ENCODE data around the gene ZNF664.

The ZNF664 gene

DNA sequence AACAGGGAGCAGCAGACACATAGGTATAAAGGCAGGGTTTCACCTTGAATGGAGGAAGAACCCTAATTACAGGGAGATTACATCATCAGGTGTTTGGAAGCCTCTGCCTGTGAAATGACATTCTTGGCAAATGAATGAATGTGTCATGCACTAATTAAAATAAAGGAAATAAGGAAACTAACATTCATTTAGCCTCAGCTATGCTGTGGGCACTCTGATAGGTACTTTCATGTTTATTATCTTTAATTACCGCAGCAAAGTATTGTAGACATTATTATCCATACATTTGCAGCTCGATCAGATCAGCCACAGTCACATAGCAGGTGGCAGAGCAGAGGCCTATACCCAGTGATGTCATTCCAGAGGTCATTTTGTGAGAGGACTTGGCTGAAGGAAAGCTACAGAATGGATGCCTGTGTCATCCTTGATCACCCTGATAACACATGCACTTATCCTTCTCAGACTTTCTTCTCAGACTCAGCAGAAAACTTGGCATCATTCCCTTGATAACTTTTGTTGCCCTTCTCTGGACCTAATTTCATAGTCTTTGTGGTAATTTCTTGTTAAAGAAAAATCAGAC lies 18.4 kb downstream of the ZNF664 start:
- DNase-seq: no peak

GRCh38 chr12:123992118-123992825 lies 19.3 kb downstream of the ZNF664 start:
- no peak for DNase-seq

DNA sequence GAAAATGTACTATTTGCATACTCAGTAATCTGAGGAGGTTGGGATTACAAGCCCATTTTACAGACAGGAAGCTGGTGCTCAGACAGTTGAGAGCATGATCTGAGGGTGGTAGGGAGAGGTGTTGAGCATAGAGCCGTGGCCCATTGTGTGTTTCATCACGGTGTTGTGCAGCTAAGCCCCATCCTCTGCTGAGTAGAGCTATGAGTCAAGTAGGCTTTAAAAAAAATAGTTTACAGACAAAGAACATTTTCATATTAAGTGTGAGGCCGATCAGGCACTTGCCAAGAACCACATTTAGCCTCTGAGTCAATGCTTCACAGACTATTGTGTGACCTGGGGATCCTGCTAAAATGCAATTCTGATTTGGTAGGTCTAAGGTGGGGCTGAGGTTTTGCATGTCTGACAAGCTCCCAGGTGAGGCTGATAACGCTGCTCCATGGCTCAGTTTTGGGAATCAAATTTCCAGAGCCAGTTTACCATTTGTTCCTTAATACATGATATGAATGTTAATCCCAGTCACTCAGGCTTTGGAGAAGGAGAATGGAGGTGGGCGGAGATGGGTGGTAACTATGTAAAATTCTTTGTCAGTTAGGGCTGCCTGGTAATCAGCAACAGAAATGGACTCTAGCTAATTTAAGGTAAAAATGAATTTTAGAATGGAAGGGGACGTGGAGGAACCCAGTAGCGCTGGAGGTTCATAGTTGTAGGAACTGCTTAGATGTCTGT lies 22.2 kb downstream of the ZNF664 start:
- no peak for DNase-seq

DNA sequence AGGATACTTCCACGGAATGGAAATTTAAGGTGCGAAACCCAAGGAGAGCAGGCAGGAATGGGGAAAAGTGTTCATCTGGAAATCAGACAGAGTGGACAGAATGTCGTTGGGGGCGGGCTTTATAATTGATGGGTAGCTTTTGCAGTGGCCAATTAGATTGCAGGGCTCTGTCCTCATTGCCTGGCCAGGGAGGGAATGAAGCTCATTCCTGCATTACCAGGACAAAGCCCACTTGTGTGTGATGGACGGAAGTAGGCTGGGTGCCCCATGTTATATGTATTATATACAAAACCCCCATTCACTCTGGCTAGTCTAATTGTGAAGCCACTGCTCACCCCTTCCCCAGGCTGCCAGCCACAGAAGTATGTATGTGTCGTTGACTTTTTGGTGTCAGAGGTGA lies 23.6 kb downstream of the ZNF664 start:
- no peak for DNase-seq

DNA sequence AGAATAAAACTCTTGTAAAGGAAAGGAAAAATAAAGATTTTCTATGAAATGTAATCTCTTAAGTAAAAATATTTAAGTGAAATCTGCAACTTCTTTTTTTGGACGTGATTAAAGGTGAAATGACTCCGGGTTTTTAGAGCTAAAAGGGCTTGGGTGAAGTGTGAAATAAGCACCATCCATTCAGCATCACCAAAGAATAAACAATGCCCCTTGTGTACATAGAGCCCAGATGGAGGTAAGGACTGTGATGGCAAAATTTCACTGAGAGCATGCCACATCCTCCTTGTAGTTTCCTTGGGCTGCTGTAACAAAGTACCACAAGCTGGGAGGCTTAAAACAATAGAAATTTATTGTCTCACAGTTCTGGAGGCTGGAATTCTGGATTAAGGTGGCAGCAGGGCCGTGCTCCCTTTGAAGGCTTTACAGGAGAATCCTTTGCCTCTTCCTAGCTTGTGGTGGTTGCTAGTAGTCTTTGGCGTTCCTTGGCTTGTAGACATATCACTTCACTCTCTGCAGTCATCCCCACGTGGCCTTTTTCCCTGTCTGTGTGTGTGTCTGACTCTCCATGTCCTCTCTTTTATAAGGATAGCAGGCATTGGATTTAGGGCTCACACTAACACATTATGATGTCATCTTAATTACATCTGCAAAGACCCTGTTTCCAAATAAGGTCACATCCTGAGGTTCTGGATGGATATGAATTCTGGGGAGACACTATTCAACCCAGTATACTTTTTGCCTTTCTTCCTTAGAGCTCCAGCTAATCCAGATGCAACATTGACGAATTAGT lies 24.2 kb downstream of the ZNF664 start:
- DNase-seq: no peak

DNA sequence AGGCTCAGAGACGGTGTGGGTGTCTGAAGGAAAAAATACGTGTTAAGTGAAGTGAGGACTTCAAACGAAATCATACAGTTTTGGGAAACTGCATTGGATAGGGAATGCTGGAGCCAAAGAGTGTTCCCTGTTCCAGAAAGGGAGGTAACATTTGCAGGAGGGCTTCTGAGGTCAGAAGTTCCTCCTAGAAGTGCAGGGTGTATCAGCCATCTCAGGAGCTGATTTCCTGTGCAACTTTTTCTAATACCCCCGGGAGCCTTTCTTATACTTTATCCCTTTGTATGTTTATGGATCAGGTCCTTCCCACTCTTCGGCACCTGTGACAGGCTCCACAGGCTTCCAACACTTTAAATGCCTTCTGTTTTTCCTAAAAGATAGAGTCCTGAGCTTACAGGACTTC lies 24.9 kb downstream of the ZNF664 start:
- DNase-seq: no peak

GRCh38 chr12:123998344-123998990 lies 25.5 kb downstream of the ZNF664 start:
- no peak for DNase-seq

DNA sequence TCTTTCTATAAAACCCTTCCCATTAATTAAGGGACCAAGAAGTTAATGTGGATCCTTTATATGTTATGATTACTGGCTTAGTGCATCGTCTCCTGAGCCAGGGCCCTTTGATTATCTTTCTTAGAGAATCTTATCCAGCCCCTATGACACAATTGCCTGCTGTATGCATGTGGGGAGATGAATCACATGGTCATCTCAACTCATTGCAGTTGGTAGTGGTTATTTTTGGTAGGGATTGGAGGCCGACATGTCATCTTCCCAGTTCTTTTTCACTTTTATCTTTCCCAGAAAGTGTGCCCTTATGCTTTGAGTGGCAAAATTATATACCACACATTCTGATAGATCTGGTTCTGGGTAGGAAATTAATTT lies 26.0 kb downstream of the ZNF664 start:
- DNase-seq: no peak

DNA sequence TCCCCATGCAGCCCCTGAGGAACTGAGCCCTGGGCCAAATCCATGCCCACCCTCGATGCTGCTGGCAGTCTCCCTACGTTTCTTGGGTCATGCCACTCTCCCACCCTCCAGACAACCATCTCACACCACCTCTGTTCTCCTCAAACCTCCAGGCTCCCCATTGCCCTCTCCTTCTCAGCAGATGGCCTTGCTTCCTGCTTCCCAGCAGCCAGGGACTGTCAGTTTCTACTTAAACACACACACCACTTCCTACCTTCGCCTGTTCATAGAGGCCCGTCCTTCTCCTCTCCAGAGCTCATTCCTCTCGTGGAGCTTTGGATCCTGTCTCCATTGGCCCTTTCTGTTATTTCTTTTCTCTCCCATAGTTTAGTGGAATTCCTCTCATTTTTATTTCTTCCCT lies 27.1 kb downstream of the ZNF664 start:
- DNase-seq: no peak

GRCh38 chr12:124001343-124001742 lies 28.3 kb downstream of the ZNF664 start:
- DNase-seq: no peak

- DNase-seq: no peak
Measured at GRCh38 chr12:124002021-124002644, 29.1 kb downstream of the ZNF664 start.

DNA sequence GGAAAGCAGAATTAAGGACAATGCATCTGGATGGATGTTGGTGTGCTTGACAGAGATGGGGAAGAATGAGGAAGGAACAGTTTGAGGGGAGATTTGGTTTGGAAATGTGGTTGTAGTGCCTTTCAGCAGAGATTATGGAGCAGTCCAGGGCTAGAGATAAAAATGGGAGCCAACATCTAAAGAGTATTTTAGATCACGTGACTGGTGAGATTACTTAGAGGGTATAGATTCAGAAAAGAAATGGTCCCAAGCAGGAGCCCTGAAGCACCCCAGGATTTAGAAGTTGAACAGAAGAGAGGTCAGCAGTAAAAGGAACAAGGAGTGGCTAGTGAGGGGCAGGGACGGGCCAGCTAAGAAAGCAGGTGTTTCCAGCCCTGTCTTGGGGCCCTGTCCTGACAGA lies 29.6 kb downstream of the ZNF664 start:
- DNase-seq: no peak

DNA sequence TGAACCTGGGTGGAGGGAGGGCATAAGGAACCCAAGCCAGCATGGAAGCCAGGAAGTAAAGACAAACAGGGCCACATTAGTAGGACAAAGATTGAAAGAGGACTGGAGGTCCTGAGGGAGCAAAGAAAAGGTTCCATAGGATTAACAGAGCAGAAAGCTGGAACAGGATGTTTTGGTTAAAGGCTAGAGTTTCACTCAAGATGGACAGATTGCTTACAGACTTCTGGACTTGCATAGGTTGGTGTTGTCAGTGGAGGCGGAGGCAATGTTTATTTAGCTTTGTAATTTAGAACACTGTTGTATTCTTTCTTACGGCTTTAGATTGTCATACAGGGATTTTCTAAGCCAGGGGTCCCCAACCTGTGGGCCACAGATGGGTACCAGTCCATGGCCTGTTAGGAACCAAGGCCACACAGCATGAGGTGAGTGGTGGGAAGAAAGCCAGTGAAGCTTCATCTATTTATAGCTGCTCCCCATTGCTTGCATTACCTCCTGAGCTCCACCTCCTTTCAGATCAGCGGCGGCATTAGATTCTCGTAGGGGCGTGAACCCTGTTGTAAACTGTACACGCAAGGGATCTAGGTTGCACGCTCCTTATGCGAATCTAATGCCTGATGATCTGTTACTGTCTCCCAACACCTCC lies 31.3 kb downstream of the ZNF664 start:
- no peak for DNase-seq

DNA sequence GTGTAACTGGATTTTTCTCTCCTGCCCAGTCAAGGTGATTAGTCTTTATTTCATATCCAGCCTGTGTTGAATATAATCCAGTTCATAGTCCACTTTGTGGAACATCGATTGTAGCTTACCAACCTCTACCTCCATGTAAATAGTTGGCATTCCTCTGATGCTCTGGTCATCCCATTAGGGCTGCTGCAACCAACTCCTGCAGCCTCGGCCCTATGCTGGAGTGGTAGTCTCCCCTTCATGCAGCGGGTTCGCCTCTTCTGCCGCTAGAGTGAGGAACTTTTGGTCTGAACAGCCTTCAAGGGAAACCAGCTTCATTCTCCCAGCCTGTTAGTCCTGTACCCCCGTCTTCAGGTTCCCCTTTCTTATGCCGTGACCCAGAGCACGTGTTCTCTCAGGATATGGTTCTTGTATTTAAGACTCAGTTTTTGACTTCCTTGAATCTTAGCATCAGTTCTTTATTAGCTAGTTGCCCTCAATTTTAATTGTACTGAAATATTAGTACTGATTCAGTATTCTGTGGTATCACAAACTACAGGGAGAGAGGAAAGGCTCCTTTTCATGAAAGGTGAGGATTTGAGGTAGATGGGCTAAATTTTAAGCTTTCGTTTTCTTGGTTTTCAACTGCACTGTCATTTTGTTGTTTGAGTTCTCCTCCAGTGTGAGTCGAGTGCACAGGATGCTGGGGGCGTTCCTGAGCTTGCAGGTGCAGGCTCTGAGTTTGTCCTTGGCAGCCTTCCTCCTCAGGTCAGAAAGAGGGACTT lies 33.2 kb downstream of the ZNF664 start:
- DNase-seq: no peak

DNA sequence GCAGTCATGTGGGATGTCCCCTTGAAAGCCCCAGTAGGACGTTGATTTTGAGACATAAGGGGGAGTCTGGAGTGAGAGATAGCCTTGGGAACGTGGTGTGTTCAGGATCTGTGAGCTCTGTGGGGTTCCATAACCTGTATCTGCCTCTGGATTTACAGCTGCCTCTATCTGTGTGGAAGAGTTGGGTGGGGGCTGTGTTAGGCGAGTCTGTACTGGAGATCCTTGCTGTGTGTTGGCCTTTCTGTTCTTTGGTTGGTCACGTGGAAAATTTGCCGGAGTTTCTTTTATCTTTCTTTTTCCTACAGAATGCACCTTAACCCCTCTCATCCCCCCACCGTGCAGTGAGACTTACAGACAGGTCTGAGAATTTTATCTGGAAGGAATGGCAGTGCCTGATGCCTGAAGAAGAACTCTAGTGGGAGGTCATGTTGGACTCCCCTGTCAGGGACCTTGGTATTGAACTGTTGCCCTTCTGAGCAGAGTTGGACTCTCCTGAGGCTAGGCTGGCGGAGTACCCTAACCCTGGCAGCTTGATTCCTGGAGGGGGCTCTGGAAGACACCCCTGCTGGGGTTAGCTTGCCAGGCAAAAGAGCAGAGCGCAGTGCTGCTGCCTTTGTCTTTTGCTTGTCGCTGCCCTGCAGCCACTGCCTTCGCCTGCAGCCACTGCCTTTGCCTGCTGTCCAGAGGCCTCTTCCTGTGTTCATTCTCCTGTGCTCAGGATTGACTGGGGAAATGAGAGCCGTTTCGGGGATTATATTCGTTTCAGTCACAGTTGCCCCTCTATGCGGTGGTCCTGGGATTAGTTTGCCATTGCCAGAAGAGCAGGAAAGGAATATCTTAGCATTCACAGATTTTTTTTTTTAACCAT lies 34.1 kb downstream of the ZNF664 start:
- DNase-seq: no peak

DNA sequence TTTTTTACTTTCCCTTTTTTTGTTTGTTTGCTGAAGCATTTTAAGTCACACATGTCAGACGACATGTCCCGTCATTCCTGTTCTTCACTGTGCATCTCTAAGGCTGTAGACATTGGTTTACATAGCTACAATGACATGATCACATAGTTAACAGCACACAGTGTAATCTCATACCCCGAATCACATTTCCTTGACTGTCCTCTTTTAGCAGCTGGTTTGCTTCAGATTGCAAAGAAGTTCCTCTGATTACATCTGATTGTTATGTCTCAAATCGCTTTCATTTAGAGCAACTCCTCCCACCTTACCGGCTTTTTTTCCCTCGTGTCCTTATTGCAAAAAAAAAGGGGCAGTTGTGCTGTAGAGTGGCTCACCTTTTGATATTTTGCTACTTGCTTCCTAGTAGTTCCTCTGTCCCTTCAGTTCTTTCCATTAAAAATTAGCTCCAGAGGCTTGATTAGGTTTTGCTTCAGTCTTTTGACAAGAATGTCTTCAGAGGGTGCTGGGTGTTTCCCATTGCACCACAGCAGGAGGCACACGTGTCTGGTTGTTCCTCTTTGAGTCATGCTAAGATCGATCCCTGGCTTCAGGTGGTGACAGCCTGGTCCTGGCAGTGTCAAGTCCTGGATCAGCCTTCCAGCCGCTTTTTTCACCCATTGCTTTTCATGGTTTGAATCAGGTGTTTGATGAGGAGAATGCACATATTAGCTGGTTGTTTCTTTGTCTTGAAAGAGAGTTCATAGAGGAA lies 35.0 kb downstream of the ZNF664 start:
- DNase-seq: no peak

DNA sequence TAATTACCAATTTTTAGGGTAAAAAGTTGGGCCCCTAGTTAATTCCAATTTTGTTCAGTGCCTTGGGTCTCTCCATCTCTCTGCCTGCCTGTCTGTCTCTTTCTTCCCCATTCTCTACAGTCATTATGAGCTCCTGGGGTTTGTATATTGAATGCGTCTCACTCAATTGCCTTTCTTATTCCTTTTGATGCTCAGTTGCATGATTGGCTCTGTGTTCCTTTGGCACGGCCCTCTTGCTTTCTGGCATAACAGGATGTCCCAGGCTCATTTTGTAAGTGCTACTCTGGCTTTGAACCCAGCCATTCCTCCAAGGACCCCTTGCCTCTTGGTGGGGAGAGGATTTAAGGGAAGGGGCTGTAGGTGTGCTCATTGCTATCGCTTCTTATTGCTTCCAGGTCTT lies 35.6 kb downstream of the ZNF664 start:
- DNase-seq: no peak

DNA sequence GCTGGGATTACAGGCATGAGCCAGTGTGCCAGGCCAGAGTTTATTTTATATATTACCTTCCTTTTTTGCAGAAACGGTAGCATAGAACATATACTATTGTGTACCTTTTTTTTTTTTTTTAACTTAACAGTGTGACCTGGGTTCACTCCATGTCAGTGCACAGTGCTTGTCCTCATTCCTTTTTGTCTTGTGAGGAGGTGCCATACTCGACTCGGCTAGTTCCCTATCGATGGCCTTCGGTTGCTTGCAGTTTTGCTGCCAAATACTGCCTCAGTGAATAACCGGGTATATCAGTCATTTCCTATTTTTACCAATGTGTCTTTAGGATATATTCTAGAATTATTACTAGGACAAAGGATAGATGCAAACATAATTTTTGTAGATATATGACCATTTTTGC lies 36.8 kb downstream of the ZNF664 start:
- no peak for DNase-seq

DNA sequence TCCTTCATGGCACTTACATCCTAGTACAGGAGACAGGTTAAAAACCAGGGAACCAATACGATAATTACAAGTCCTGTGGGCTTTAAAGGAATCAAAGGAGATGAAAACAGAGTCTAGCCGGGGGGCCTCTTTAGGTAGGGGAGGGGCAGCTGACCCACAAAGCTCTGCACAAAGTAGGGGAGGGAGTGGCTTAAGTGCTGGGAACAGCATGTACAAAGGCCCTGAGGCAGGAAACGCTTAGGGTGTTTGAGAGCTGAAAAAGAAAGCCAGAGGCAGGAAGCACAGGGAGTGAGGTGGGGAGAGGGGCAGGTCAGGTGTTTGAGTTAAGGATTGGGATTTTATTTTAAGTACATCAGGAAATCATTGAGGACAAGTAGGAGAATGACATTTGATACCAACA lies 37.7 kb downstream of the ZNF664 start:
- DNase-seq: no peak
